NT2/D1 (cell line): ENCODE results near the gene HS3ST3B1.

Experiments
- DNase-seq: peaks from one replicate; pipeline ENCODE4 v3.0.0-alpha.2; 2011; ENCODE audit warnings: low read depth, low spot score
- H3K27me3 ChIP-seq: 2 replicates; pipeline ENCODE4 v1.6.0; 2011; ENCODE audit warnings: mild to moderate bottlenecking; ENCODE audit not compliant: insufficient read length, insufficient read depth
- H3K36me3 ChIP-seq: 2 replicates; pipeline ENCODE4 v1.6.1; 2011; ENCODE audit warnings: mild to moderate bottlenecking, low read length, mixed read lengths; ENCODE audit not compliant: insufficient read depth, insufficient read length
- H3K4me1 ChIP-seq: 2 replicates; pipeline ENCODE4 v1.5.1; 2011; ENCODE audit not compliant: insufficient read depth, insufficient read length
- H3K4me3 ChIP-seq: 2 replicates; pipeline ENCODE4 v1.5.1; 2011; ENCODE audit warnings: low read depth; ENCODE audit not compliant: insufficient read length
- H3K9ac ChIP-seq: 2 replicates; pipeline ENCODE4 v1.6.0; 2011; ENCODE audit warnings: low read depth; ENCODE audit not compliant: insufficient read length
- H3K9me3 ChIP-seq: 2 replicates; pipeline ENCODE4 v1.5.1; 2011; ENCODE audit warnings: mild to moderate bottlenecking, low read length; ENCODE audit not compliant: insufficient read depth
- SUZ12 ChIP-seq: IDR thresholded peaks from 2 replicates; pipeline ENCODE4 v1.6.1; 2011; ENCODE audit not compliant: insufficient read length, insufficient read depth; ENCODE audit errors: extremely low read depth
- YY1 ChIP-seq: IDR thresholded peaks from 2 replicates; pipeline ENCODE4 v1.6.1; 2011; ENCODE audit not compliant: insufficient read length, insufficient read depth
- ZNF274 ChIP-seq: IDR thresholded peaks from 2 replicates; pipeline ENCODE4 v1.6.1; 2011; ENCODE audit warnings: mild to moderate bottlenecking, low read depth, low read length

Gene HS3ST3B1

GRCh38 chr17:14360856-14361255, 60.0 kb downstream of the HS3ST3B1 start:
- no peak for DNase-seq
- no peaks in the 10 kb centered on the region for H3K27me3 ChIP-seq
- no peaks in the 10 kb centered on the region for H3K4me1 ChIP-seq
- no peak overlapping the region for H3K9ac ChIP-seq
- no peaks in the 10 kb centered on the region for H3K36me3 ChIP-seq
- H3K9me3 ChIP-seq, result no peaks in the 10 kb centered on the region
- H3K4me3 ChIP-seq, result no peak overlapping the region
- TF ChIP-seq ZNF274 (no peak), YY1 (no peak), SUZ12 (no peak)

- TF ChIP-seq ZNF274 (no peak), YY1 (no peak), SUZ12 (no peak)
- no peaks in the 10 kb centered on the region for H3K4me1 ChIP-seq
- no peak overlapping the region for H3K4me3 ChIP-seq
- DNase-seq, result no peak
- H3K36me3 ChIP-seq, result no peaks in the 10 kb centered on the region
- no peaks in the 10 kb centered on the region for H3K27me3 ChIP-seq
- no peaks in the 10 kb centered on the region for H3K9me3 ChIP-seq
- H3K9ac ChIP-seq, result no peak overlapping the region
These were observed 60.6 kb downstream of the HS3ST3B1 start for GRCh38 chr17:14361470-14361869.

- H3K4me1 ChIP-seq, result no peaks in the 10 kb centered on the region
- H3K4me3 ChIP-seq, result no peak overlapping the region
- H3K9ac ChIP-seq, result no peak overlapping the region
- DNase-seq, result no peak
- no peaks in the 10 kb centered on the region for H3K9me3 ChIP-seq
- H3K36me3 ChIP-seq, result no peaks in the 10 kb centered on the region
- TF ChIP-seq ZNF274, result no peak
- TF ChIP-seq SUZ12, result no peak
- TF ChIP-seq YY1, result no peak
- no peaks in the 10 kb centered on the region for H3K27me3 ChIP-seq
These were observed 61.1 kb downstream of the HS3ST3B1 start for GRCh38 chr17:14361945-14362508.

- H3K4me3 ChIP-seq, result no peak overlapping the region
These were observed 65.3 kb downstream of the HS3ST3B1 start for GRCh38 chr17:14366199-14366598.

GRCh38 chr17:14372461-14372860, 71.6 kb downstream of the HS3ST3B1 start:
- Histone ChIP-seq H3K4me1 (no peaks in the 10 kb centered on the region), H3K9me3 (no peaks in the 10 kb centered on the region), H3K27me3 (no peaks in the 10 kb centered on the region), H3K36me3 (no peaks in the 10 kb centered on the region), H3K9ac (no peak overlapping the region), H3K4me3 (no peak overlapping the region)
- TF ChIP-seq SUZ12 (no peak), ZNF274 (no peak), YY1 (no peak)
- DNase-seq, result no peak

More at GRCh38 chr17:14366199-14366598, 65.3 kb downstream of the HS3ST3B1 start:
- no peak for DNase-seq
- Histone ChIP-seq H3K9ac (no peak overlapping the region), H3K36me3 (no peaks in the 10 kb centered on the region), H3K4me1 (no peaks in the 10 kb centered on the region), H3K27me3 (no peaks in the 10 kb centered on the region), H3K9me3 (no peaks in the 10 kb centered on the region)
- TF ChIP-seq ZNF274 (no peak), SUZ12 (no peak), YY1 (no peak)

GRCh38 chr17:14372905-14373613, 72.2 kb downstream of the HS3ST3B1 start:
- no peak overlapping the region for H3K9ac ChIP-seq
- no peaks in the 10 kb centered on the region for H3K36me3 ChIP-seq
- no peaks in the 10 kb centered on the region for H3K27me3 ChIP-seq
- no peak for TF ChIP-seq SUZ12
- TF ChIP-seq YY1, result no peak
- no peak for TF ChIP-seq ZNF274
- no peaks in the 10 kb centered on the region for H3K9me3 ChIP-seq
- no peaks in the 10 kb centered on the region for H3K4me1 ChIP-seq
- no peak overlapping the region for H3K4me3 ChIP-seq
- DNase-seq, result no peak

- H3K27me3 ChIP-seq, result no peaks in the 10 kb centered on the region
These were observed 72.9 kb downstream of the HS3ST3B1 start for GRCh38 chr17:14373614-14374259.

GRCh38 chr17:14374268-14374667, 73.4 kb downstream of the HS3ST3B1 start:
- no peak for DNase-seq
- TF ChIP-seq YY1 (no peak), SUZ12 (no peak), ZNF274 (no peak)
- no peak overlapping the region for H3K4me3 ChIP-seq
- H3K36me3 ChIP-seq, result no peaks in the 10 kb centered on the region
- no peaks in the 10 kb centered on the region for H3K4me1 ChIP-seq
- no peak overlapping the region for H3K9ac ChIP-seq
- H3K27me3 ChIP-seq, result no peaks in the 10 kb centered on the region
- no peaks in the 10 kb centered on the region for H3K9me3 ChIP-seq

More at GRCh38 chr17:14373614-14374259, 72.9 kb downstream of the HS3ST3B1 start:
- Histone ChIP-seq H3K9ac (no peak overlapping the region), H3K4me3 (no peak overlapping the region), H3K9me3 (no peaks in the 10 kb centered on the region), H3K36me3 (no peaks in the 10 kb centered on the region), H3K4me1 (no peaks in the 10 kb centered on the region)
- DNase-seq, result no peak
- no peak for TF ChIP-seq SUZ12
- TF ChIP-seq ZNF274, result no peak
- no peak for TF ChIP-seq YY1
